Activated CD8-positive, alpha-beta T cell treated with anti-CD3 and anti-CD28 coated beads for 36 hours (primary cell): Measurements from ENCODE around the gene RNF212. TPM values are rescaled to one million over a fixed set of nuclear protein-coding genes. Genes with fewer than 3 reads are reported as not detected.

Experiments
- ATAC-seq: fragments of 200-7000 bp; cut with Tn5 transposase; one replicate; pipeline ENCODE4 v1.10.0; 2021; ENCODE audit warnings: mild to moderate bottlenecking, moderate library complexity
- CTCF ChIA-PET: fragments of 350-600 bp; sonication (Branson Sonifier 250); formaldehyde crosslinking; loops from one replicate; lab custom pipeline; 2021; ENCODE audit warnings: antibody characterized with exemption; lab: Charles Lee
- POLR2A ChIA-PET: fragments of 350-600 bp; sonication (Branson Sonifier 250); formaldehyde crosslinking; loops from one replicate; lab custom pipeline; 2021; ENCODE audit warnings: antibody characterized with exemption; lab: Charles Lee
- DNase-seq: peaks from one replicate; pipeline ENCODE4 v3.0.0-alpha.2; 2020
- H3K27ac Mint-ChIP-seq: one replicate; pipeline ENCODE4 v1.8.0; 2021; ENCODE audit warnings: mild to moderate bottlenecking, mixed read lengths
- H3K27me3 Mint-ChIP-seq: one replicate; pipeline ENCODE4 v1.8.0; 2021; ENCODE audit warnings: mixed read lengths
- H3K36me3 Mint-ChIP-seq: one replicate; pipeline ENCODE4 v1.8.0; 2021; ENCODE audit warnings: low read depth, mixed read lengths
- H3K4me1 Mint-ChIP-seq: one replicate; pipeline ENCODE4 v1.8.0; 2021; ENCODE audit warnings: low read depth, mixed read lengths
- H3K4me3 Mint-ChIP-seq: one replicate; pipeline ENCODE4 v1.8.0; 2021; ENCODE audit warnings: mild to moderate bottlenecking, moderate library complexity, mixed read lengths
- H3K9me3 Mint-ChIP-seq: one replicate; pipeline ENCODE4 v1.8.0; 2021; ENCODE audit warnings: mixed read lengths
- CTCF ChIP-seq: fragments of 200-600 bp; IDR thresholded peaks from one replicate; pipeline ENCODE4 v1.8.0; 2022; ENCODE audit warnings: antibody characterized with exemption, mild to moderate bottlenecking
- intact Hi-C: fragments of 100-400 bp; cut with micrococcal nuclease; formaldehyde crosslinking; loops from one replicate; pipeline ENCODE4 v1.10.0; 2022
- total RNA-seq, 2 experiments: library from RNA; stranded (reverse); gene quantifications; one replicate each; pipeline ENCODE4 v1.2.3, GENCODE V29; 2021

Gene RNF212
- total RNA-seq, 2 experiments from 2014 or later: 3.0 to 3.3 TPM

- no peak for ATAC-seq
- H3K4me1 Mint-ChIP-seq: peaks cover 3% of the 10 kb centered on the region
- intact Hi-C loops: no loop called here
- H3K27me3 Mint-ChIP-seq: peaks cover 6% of the 10 kb centered on the region
- peaks cover 7% of the 10 kb centered on the region for H3K36me3 Mint-ChIP-seq
- ChIA-PET POLR2A (no interaction called here), CTCF (no interaction called here)
- TF ChIP-seq CTCF: no peak
- no peak for DNase-seq
- no peak overlapping the region for H3K4me3 Mint-ChIP-seq
- H3K27ac Mint-ChIP-seq: no peak overlapping the region
- peaks cover 12% of the 10 kb centered on the region for H3K9me3 Mint-ChIP-seq
Measured at GRCh38 chr4:1087371-1087770, 26.0 kb downstream of the RNF212 start.

GRCh38 chr4:1086011-1086410 lies 27.4 kb downstream of the RNF212 start:
- ChIA-PET POLR2A (no interaction called here), CTCF (no interaction called here)
- Mint-ChIP-seq H3K4me1 (peaks cover 6% of the 10 kb centered on the region), H3K9me3 (peaks cover 12% of the 10 kb centered on the region), H3K27ac (no peak overlapping the region), H3K4me3 (no peak overlapping the region), H3K27me3 (peaks cover 15% of the 10 kb centered on the region), H3K36me3 (peaks cover 7% of the 10 kb centered on the region)
- no peak for TF ChIP-seq CTCF
- intact Hi-C loops: no loop called here
- ATAC-seq (no peak), DNase-seq (no peak)

GRCh38 chr4:1085404-1085799 lies 28.0 kb downstream of the RNF212 start:
- no peak for ATAC-seq
- H3K27me3 Mint-ChIP-seq: peaks cover 16% of the 10 kb centered on the region
- H3K36me3 Mint-ChIP-seq: peaks cover 7% of the 10 kb centered on the region
- intact Hi-C loops: no loop called here
- H3K27ac Mint-ChIP-seq: no peak overlapping the region
- peaks cover 12% of the 10 kb centered on the region for H3K9me3 Mint-ChIP-seq
- ChIA-PET POLR2A (no interaction called here), CTCF (no interaction called here)
- TF ChIP-seq CTCF: no peak
- peaks cover 3% of the 10 kb centered on the region for H3K4me1 Mint-ChIP-seq
- no peak for DNase-seq
- no peak overlapping the region for H3K4me3 Mint-ChIP-seq

GRCh38 chr4:1084796-1085403 lies 28.5 kb downstream of the RNF212 start:
- Mint-ChIP-seq H3K27me3 (peaks cover 17% of the 10 kb centered on the region), H3K4me3 (no peak overlapping the region), H3K4me1 (peaks cover 3% of the 10 kb centered on the region), H3K9me3 (peaks cover 12% of the 10 kb centered on the region), H3K27ac (no peak overlapping the region), H3K36me3 (peaks cover 7% of the 10 kb centered on the region)
- no peak for TF ChIP-seq CTCF
- intact Hi-C loops: no loop called here
- DNase-seq: no peak
- ChIA-PET CTCF (no interaction called here), POLR2A (no interaction called here)
- ATAC-seq: no peak

GRCh38 chr4:1084394-1084793 lies 29.0 kb downstream of the RNF212 start:
- intact Hi-C loops: no loop called here
- TF ChIP-seq CTCF: no peak
- no peak overlapping the region for H3K4me3 Mint-ChIP-seq
- ChIA-PET CTCF (no interaction called here), POLR2A (no interaction called here)
- peaks cover 11% of the 10 kb centered on the region for H3K9me3 Mint-ChIP-seq
- peaks cover 3% of the 10 kb centered on the region for H3K4me1 Mint-ChIP-seq
- no peak for ATAC-seq
- peaks cover 16% of the 10 kb centered on the region for H3K27me3 Mint-ChIP-seq
- H3K27ac Mint-ChIP-seq: no peak overlapping the region
- no peak for DNase-seq
- H3K36me3 Mint-ChIP-seq: peaks cover 7% of the 10 kb centered on the region
